HG02938 (cell line): ENCODE measurements around the gene IMMT.
A peak's percentile ranks its signal among the peaks of the same experiment; 100 is the strongest.
"Not testable (repeated sequence)": the region's sequence is repeated elsewhere in the genome, so short reads cannot be mapped to it uniquely, and the experiment has no call there.

Experiments used
- ATAC-seq: cut with Tn5 transposase; IDR thresholded peaks from one replicate; pipeline ENCODE4 v1.9.1; 2021; ENCODE audit warnings: mild to moderate bottlenecking, moderate library complexity; ENCODE audit not compliant: unreplicated experiment

Gene IMMT

GRCh38 chr2:86195055-86195807 is at the start of gene IMMT:
IMMT (minus strand) TSS chr2:86195462; CDS start chr2:86195382, 80 bp downstream.
- ATAC-seq = peak; percentile 84

DNA sequence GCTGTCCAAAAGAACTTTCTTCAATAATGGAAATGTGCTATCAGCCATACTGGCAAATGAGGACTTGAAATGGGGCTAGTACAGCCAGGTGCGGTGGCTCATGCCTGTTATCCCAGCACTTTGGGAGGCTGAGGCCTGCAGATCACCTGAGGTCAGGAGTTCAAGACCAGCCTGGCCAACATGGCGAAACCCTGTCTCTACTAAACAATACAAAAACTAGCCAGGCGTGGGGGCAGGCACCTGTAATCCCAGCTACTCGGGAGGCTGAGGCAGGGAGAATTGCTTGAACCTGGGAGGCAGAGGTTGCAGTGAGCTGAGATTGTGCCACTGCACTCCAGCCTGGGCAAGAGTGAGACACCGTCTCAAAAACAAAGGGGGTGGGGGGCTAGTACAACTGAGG is 49.5 kb upstream of the IMMT start:
- ATAC-seq = not testable (repeated sequence)

DNA sequence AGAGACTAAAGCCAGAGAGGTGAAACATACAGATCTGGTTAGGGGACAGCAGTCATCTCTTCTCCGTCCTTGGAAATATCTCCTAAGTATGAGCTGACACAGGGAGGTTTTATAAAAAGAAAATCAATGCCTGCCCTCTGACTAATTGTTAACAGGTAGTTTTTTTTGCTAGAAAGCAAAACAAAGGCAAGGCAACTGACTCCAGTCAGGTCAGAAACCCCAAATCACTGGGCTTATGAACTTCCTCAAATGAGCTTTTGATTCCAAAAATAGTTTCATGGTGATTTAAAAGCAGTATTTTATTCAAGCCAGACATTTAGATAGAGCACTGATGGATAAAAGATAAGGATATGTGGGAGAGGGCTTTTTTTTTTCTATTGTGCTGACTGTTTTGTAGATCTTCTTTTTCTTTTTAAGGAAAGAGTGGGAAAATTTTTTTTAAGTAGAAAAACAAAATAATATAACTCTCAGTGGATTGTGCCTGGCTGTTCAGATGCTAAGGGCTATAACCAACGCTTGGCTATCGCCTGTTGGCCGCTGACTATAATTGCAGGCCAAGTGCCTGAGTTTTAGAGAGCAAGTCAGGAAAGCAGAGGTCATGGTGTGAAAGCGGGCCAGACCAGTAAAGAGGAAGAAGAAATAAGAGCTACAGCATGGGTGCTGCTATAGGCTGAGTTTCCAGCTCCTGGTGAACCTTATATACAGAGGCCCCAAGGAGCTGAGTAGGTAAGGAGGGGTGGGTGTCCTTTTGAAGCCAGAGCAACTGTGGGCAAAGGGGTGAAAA is 48.9 kb upstream of the IMMT start:
- ATAC-seq = peak; percentile 55

DNA sequence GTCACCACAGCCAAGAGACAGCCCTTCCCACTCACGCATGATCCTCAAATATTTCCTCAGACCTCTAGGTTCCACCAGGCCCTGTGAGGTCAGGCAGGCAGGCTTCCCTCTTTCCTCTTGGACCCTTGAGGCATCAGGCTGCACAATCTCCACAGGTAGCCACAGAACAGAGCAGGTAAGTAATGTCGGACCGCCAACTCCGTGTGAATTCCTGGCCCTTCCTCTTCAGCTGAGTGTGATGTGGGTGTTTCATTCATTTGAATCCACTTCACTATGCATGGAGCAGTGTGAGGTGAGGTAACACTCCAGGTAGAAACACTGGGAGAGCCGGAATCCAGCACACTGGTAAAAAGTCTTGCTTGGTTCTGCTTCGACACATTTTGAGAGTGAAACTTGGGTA is 48.0 kb upstream of the IMMT start:
- ATAC-seq = no peak

GRCh38 chr2:86241611-86242010 is 46.3 kb upstream of the IMMT start:
- no peak for ATAC-seq

GRCh38 chr2:86240251-86240650 is 45.0 kb upstream of the IMMT start:
- ATAC-seq = no peak

DNA sequence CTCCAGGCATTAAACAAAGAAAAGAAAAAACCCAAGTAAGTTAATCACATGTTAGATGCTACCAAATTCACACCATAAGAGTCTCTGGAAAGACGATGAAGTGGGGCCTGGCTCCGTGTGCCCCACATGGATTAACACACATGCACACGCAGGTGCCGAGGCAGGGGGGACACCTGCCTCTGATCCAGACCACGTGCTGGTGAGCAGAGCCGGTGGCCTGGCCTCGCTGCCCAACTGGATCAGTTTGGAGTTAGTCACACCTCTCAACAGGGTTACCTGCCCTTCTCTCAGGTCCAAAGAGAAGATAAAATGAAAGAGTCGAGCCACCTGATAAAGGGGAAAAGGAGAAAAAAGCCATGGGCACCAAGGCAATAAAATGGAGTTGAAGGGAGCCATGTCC is 44.5 kb upstream of the IMMT start:
- ATAC-seq = no peak

DNA sequence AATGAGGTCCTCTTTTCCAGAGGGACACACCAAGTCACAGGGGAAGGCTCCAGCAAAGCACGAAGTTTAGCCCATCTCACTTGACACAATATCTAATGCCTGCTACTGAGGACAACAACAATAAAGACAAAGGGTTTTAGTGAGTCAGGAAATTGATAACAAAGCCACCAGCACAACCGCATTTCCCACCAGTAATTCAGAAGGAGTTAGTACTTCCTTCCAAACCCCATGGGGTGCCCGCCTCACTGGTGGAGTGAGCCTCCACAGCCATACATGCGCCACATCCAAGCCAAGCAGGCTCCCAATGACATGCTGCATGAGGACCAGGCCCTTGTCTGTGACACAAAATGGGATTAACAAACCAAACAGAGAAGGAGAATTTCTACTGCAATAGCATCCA is 44.1 kb upstream of the IMMT start:
- ATAC-seq = no peak

DNA sequence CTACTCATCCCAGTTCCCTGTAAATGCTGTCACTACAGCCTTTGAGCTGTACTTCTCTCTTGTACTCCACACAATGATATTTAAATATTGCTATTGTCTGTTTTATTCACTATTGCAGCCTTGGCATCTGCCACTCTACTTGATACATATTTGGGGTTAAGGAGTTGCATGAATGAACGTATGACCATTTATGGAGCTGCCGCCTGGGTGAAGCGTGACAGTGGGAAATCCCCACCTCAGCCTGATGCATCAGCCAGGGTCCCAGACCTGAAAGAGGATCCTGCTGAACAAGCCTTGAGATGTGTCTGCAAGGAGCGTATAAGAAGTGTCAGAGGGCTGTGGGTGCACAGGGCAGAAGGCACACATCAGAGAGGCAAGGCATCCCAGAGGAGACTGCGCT is 43.1 kb upstream of the IMMT start:
- peak; percentile 71 for ATAC-seq

DNA sequence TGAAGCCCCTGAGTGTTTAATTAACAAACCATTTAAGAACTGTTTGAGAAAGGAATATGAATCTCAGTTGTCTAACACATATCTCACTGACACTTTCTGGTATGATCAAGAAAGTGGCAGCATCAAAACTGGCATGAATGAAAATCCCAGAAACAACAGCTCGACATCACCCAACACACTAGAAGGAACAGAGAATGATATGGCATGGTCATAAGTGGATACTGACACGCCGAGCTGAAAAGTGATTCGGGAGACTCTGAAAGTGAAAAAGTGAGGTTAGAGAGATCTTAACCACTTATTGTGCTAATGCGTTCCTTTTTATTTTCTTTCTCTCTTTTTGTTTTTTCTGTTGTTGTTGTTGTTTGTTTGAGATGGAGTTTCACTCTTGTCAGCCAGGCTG is 41.9 kb upstream of the IMMT start:
- no peak for ATAC-seq

- no peak for ATAC-seq
These were observed 40.1 kb upstream of the IMMT start for GRCh38 chr2:86235196-86235980.

GRCh38 chr2:86234563-86235131 is 39.4 kb upstream of the IMMT start:
- no peak for ATAC-seq

DNA sequence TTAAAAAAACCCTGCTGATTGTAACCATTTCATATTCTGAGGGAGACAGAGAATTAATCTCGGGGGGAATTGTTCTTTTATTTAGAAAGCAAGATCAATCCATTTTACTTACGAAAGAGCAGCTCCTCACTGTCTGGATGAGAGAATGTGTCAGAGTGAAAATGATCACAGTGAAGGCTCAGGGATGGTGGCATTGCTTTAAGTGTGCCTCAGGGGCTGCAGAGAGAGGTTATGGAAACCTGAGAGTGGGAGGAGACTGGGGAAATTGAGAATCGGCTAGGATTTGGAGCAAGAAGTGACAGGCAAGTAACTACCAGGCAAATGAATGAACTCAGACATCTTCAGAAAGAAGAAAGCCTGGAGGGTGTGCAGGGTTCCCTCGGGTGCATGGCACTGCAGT is 38.2 kb upstream of the IMMT start:
- ATAC-seq = no peak

DNA sequence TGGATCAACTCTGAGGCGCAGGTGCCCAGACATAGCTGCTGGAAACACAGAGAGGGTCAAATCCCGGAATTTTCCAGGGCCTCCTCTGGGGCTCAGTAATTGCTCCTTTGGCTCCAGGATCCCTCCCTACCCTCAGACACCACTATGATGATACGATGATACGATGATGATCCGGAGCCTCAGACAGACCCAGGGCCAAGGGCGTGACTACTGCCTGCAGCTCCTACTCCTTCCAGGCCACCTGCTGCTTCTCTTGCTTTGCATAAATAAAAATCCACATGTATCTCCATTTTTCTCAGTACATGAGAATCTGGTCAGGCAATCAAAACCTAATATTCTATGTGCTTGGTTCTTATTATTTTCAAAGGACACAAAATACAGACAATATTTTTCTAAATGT is 37.6 kb upstream of the IMMT start:
- ATAC-seq = no peak

- ATAC-seq = no peak
These were observed 37.1 kb upstream of the IMMT start for GRCh38 chr2:86232373-86232784.

GRCh38 chr2:86231680-86232372 is 36.6 kb upstream of the IMMT start:
- no peak for ATAC-seq

GRCh38 chr2:86230961-86231360 is 35.7 kb upstream of the IMMT start:
- ATAC-seq = no peak

DNA sequence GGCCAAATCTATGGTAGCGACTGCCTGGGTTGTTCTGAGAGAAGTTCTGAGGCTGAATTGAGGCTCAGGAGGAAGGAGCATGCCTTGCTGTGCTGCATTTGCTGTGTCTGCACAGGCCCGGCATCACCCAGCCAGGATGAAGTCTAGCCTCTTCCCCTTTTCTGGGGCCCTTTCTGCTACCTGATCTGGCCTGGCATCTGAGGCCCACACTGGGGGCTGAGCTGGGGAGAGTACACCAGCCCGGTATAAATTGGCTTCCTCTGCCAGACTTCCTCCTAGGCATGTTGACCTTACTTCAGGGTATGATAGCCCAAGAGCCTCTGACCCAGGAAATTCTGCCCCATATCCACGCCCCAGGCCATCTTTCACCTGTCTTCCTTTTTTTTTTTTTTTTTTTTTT is 34.0 kb upstream of the IMMT start:
- no peak for ATAC-seq

- ATAC-seq = not testable (repeated sequence)
These were observed 33.3 kb upstream of the IMMT start for GRCh38 chr2:86228574-86228973.

DNA sequence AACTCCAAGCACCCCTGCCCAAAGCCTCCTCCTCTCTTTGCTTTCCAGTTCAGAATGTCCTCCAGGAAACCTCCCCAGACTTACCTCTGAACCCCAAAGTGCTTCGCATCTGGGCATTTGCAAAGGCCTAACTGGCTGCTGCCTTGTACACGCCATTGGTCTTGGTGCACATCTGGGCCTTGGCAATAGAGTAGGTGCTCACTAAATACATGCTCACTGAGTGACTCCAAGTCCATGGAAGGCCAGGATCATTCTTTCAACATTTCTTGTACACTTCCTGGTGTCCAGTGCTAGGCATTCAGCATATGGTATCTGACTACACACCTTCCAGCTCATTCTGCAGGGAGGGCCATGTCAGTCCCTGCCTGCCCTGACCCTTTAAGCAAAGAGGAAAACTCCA is 32.4 kb upstream of the IMMT start:
- ATAC-seq = no peak
